ENCODE measurements around the gene RMRP.

GRCh38 chr9:35639631-35640030 is 18.2 kb downstream of the RMRP start:
- TF ChIP-seq CTCF (IDR thresholded peaks at IDR 0.05) (no peak), POLR2A (IDR thresholded peaks at IDR 0.05) (no peak), EP300 (IDR thresholded peaks at IDR 0.05) (no peak)
